HEK293 (cell line): ENCODE results near the gene ZFX.
"Not testable (repeated sequence)": the region's sequence is repeated elsewhere in the genome, so short reads cannot be mapped to it uniquely, and the experiment has no call there.

Experiments
- CTCF ChIA-PET: fragments of 350-600 bp; formaldehyde crosslinking; extraction: SDS; loops from one replicate; lab custom pipeline; 2021; ENCODE audit warnings: antibody characterized with exemption; lab: Yijun Ruan, JAX
- POLR2A ChIA-PET: fragments of 300-600 bp; formaldehyde crosslinking; extraction: SDS; loops from one replicate; lab custom pipeline; 2020; ENCODE audit warnings: antibody characterized with exemption, inconsistent platforms; lab: Yijun Ruan, JAX
- H3K27ac ChIP-seq: fragments of 200-500 bp; sonication (Bioruptor generic); 2 replicates; pipeline ENCODE4 v1.5.1; 2014; ENCODE audit warnings: low read depth, low read length, control low read depth, inconsistent platforms; ENCODE audit errors: extremely low read depth
- H3K36me3 ChIP-seq, 2 experiments: fragments of 200-500 bp in 1 of 2; sonication (Bioruptor generic) in 1 of 2; 1 replicate in 1 of 2; 2 replicates in 1 of 2; pipeline ENCODE4 v1.5.1; 2014 to 2017; ENCODE audit warnings: inconsistent platforms in 2 of 2, low read length in 2 of 2; ENCODE audit not compliant: control insufficient read depth in 2 of 2, insufficient read depth in 1 of 2
- H3K4me1 ChIP-seq: fragments of 200-500 bp; sonication (Bioruptor generic); 2 replicates; pipeline ENCODE4 v1.5.1; 2014; ENCODE audit warnings: mild to moderate bottlenecking, low read length, inconsistent platforms; ENCODE audit not compliant: control insufficient read depth, insufficient read depth
- H3K4me3 ChIP-seq: 2 replicates; pipeline ENCODE4 v1.5.1; 2011; ENCODE audit warnings: low read depth, mild to moderate bottlenecking, control low read depth, low read length, moderate library complexity
- H3K9me3 ChIP-seq: fragments of 200-500 bp; sonication (Bioruptor generic); 2 replicates; pipeline ENCODE4 v1.5.1; 2014; ENCODE audit warnings: low read depth, low read length, inconsistent platforms; ENCODE audit not compliant: control insufficient read depth, insufficient read depth
- GLI4 ChIP-seq: fragments of 450-650 bp; formaldehyde crosslinking; IDR thresholded peaks from 2 replicates; pipeline ENCODE4 v1.5.1; 2016; ENCODE audit warnings: missing biosample characterization, missing genetic modification characterization
- HOXC10 ChIP-seq: sonication (generic); formaldehyde crosslinking; IDR thresholded peaks from 2 replicates; pipeline ENCODE4 v1.8.1; 2023; ENCODE audit warnings: mild to moderate bottlenecking, missing genetic modification reagents
- PRDM10 ChIP-seq: fragments of 450-650 bp; formaldehyde crosslinking; IDR thresholded peaks from 2 replicates; pipeline ENCODE4 v1.5.1; 2016; ENCODE audit warnings: missing biosample characterization, missing genetic modification characterization
- ZBTB48 ChIP-seq: fragments of 450-650 bp; formaldehyde crosslinking; IDR thresholded peaks from 2 replicates; pipeline ENCODE4 v1.5.1; 2016; ENCODE audit warnings: missing biosample characterization, missing genetic modification characterization
- ZBTB49 ChIP-seq: fragments of 450-650 bp; formaldehyde crosslinking; IDR thresholded peaks from 2 replicates; pipeline ENCODE4 v1.5.1; 2016; ENCODE audit warnings: missing biosample characterization, missing genetic modification characterization, low read depth
- ZIC2 ChIP-seq: fragments of 450-650 bp; formaldehyde crosslinking; IDR thresholded peaks from 2 replicates; pipeline ENCODE4 v1.5.1; 2016; ENCODE audit warnings: missing biosample characterization, missing genetic modification characterization
- ZNF223 ChIP-seq: fragments of 450-650 bp; formaldehyde crosslinking; IDR thresholded peaks from 2 replicates; pipeline ENCODE4 v1.5.1; 2016; ENCODE audit warnings: missing biosample characterization, missing genetic modification characterization
- ZNF423 ChIP-seq: fragments of 450-650 bp; formaldehyde crosslinking; IDR thresholded peaks from 2 replicates; pipeline ENCODE4 v1.5.1; 2016; ENCODE audit warnings: missing biosample characterization, missing genetic modification characterization
- ZNF600 ChIP-seq: fragments of 450-650 bp; formaldehyde crosslinking; IDR thresholded peaks from 2 replicates; pipeline ENCODE4 v1.5.1; 2016; ENCODE audit warnings: missing biosample characterization, missing genetic modification characterization
- ZNF776 ChIP-seq: fragments of 450-650 bp; formaldehyde crosslinking; IDR thresholded peaks from 2 replicates; pipeline ENCODE4 v1.5.0; 2017; ENCODE audit warnings: missing biosample characterization, missing genetic modification characterization, borderline replicate concordance
- ZSCAN30 ChIP-seq: fragments of 450-650 bp; IDR thresholded peaks from 2 replicates; pipeline ENCODE4 v1.5.1; 2018; ENCODE audit warnings: missing biosample characterization, mild to moderate bottlenecking, missing genetic modification characterization, moderate library complexity

Gene ZFX

GRCh38 chrX:24125028-24125612 lies 24.4 kb upstream of the ZFX start (continued):
- TF ChIP-seq ZBTB48 (tag by site-specific recombination), result 0 out of 2 replicates have a peak, but pooled peaks have one; percentile 43
- TF ChIP-seq, all 188 proteins: peak for 4

- Histone ChIP-seq H3K36me3 (no peaks in the 10 kb centered on the region), H3K4me1 (no peaks in the 10 kb centered on the region), H3K4me3 (no peak overlapping the region), H3K9me3 (no peaks in the 10 kb centered on the region), H3K27ac (no peak overlapping the region)
- TF ChIP-seq ZNF776 (tag by site-specific recombination), result no peak
- no peak for TF ChIP-seq GLI4 (tag by site-specific recombination)
- no peak for TF ChIP-seq ZBTB49 (tag by site-specific recombination)
- 0 out of 2 replicates have a peak, but pooled peaks have one; percentile 14 for TF ChIP-seq PRDM10 (tag by site-specific recombination)
- ChIA-PET CTCF (interaction anchor here (0.8 kb wide), 1 partner anchor 49 kb away, joined by 3 read pairs; no protein-coding TSS in a partner anchor), POLR2A (interaction anchor here (0.8 kb wide), 1 partner anchor 12 kb away, joined by 3 read pairs; no protein-coding TSS in a partner anchor)
Measured at GRCh38 chrX:24131476-24131875, 18.1 kb upstream of the ZFX start.

- CTCF ChIA-PET, result no interaction called here
- Histone ChIP-seq H3K36me3 (no peaks in the 10 kb centered on the region), H3K27ac (no peak overlapping the region), H3K4me1 (no peaks in the 10 kb centered on the region), H3K4me3 (no peak overlapping the region), H3K9me3 (no peaks in the 10 kb centered on the region)
- POLR2A ChIA-PET, result no interaction called here
- no peak for TF ChIP-seq ZSCAN30 (tag by site-specific recombination)
- no peak for TF ChIP-seq ZNF223 (tag by site-specific recombination)
- 0 out of 2 replicates have a peak, but pooled peaks have one; percentile 41 for TF ChIP-seq ZNF600 (tag by site-specific recombination)
- no peak for TF ChIP-seq HOXC10 (CRISPR knock-in tag)
- peak; percentile 24; the same call in 1 of the 2 replicates for TF ChIP-seq ZIC2 (tag by site-specific recombination)
Measured at GRCh38 chrX:24133312-24133711, 16.2 kb upstream of the ZFX start.

- H3K4me3 ChIP-seq, H3K36me3 ChIP-seq, H3K4me1 ChIP-seq, H3K27ac ChIP-seq, POLR2A ChIA-PET, CTCF ChIA-PET, H3K9me3 ChIP-seq: not testable (repeated sequence)
- TF ChIP-seq ZIC2 (tag by site-specific recombination) (peak; percentile 84), ZNF423 (tag by site-specific recombination) (peak; percentile 23; the same call in 1 of the 2 replicates)
Measured at GRCh38 chrX:24135768-24136167, 13.8 kb upstream of the ZFX start.
